ENCODE measurements around the gene AVP. TPM values are rescaled to one million over a fixed set of nuclear protein-coding genes. Genes with fewer than 3 reads are reported as not detected.

The AVP gene
- total and polyA plus RNA-seq, 2 of the 13 experiments (the other 11 are each of a cell fraction or from before 2014, with no cell fraction given), result 0.12 TPM; not detected in 1

- no peak for TF ChIP-seq PATZ1 (CRISPR knock-in tag; IDR thresholded peaks at IDR 0.05)
- peak; percentile 94 for TF ChIP-seq PRPF4 (IDR thresholded peaks at IDR 0.05; ENCODE audit: low read depth, low read length, poor library complexity, severe bottlenecking)
- no peak for TF ChIP-seq YY1 (IDR thresholded peaks at IDR 0.05; ENCODE audit: insufficient read depth, insufficient replicate concordance, low read depth, low read length)
- no peak for TF ChIP-seq RERE (CRISPR knock-in tag; IDR thresholded peaks at IDR 0.05; ENCODE audit: low read depth)
- no peak for TF ChIP-seq SP140L (CRISPR knock-in tag; IDR thresholded peaks at IDR 0.05; ENCODE audit: borderline replicate concordance)
- TF ChIP-seq MAX (IDR thresholded peaks at IDR 0.05), result peak; percentile 51
- no peak for TF ChIP-seq DR1 (CRISPR knock-in tag; IDR thresholded peaks at IDR 0.05)
- TF ChIP-seq ZXDC (CRISPR knock-in tag; IDR thresholded peaks at IDR 0.05), result 0 out of 2 replicates have a peak, but pooled peaks have one; percentile 30
- no peak for TF ChIP-seq AGO1 (IDR thresholded peaks at IDR 0.05; ENCODE audit: low read depth, low read length, poor library complexity, severe bottlenecking)
- no peak for TF ChIP-seq ERF (CRISPR knock-in tag; IDR thresholded peaks at IDR 0.05)
- TF ChIP-seq SYNCRIP (IDR thresholded peaks at IDR 0.05; ENCODE audit: insufficient read depth, low read depth, low read length), result no peak
- TF ChIP-seq AHR (CRISPR knock-in tag; IDR thresholded peaks at IDR 0.05), result no peak
- no peak for TF ChIP-seq DMTF1 (CRISPR knock-in tag; IDR thresholded peaks at IDR 0.05)
Measured at GRCh38 chr20:3102575-3103368, 18.2 kb upstream of the AVP start (continued).

Data from HepG2 (cell line).